Body of pancreas (tissue), 4 donors: Measurements from ENCODE around the gene MIOX. TPM values are rescaled to one million over a fixed set of nuclear protein-coding genes. Genes with fewer than 3 reads are reported as not detected.

Experiments
- ATAC-seq: fragments of 150-250 bp; one replicate; pipeline ENCODE4 v1.9.1; 2016
- DNase-seq, 4 donors: peaks; one replicate each; pipeline ENCODE4 v3.0.0-alpha.2; 2019
- H3K27ac ChIP-seq, 4 donors: fragments of 200-600 bp; sonication (generic); 1 replicate in 3 of 4; 2 replicates in 1 of 4; pipeline versions ENCODE4 v1.5.1 to v1.6.1; 2016 to 2019; ENCODE audit warnings: mild to moderate bottlenecking in 1 of 4, mixed read lengths in 1 of 4, moderate library complexity in 1 of 4
- H3K27me3 ChIP-seq, 2 donors: fragments of 200-600 bp; sonication (generic); one replicate each; pipeline ENCODE4 v1.6.0; 2016; ENCODE audit warnings: mild to moderate bottlenecking in 1 of 2
- H3K36me3 ChIP-seq, 2 donors: fragments of 200-600 bp; sonication (generic); replicated peaks in 1 of 2; 2 replicates each; pipeline ENCODE4 v1.5.1; 2016; ENCODE audit warnings: low read depth in 2 of 2; ENCODE audit not compliant: insufficient read depth in 1 of 2
- H3K4me1 ChIP-seq: fragments of 200-600 bp; sonication (generic); one replicate; pipeline ENCODE4 v1.6.0; 2016
- H3K4me3 ChIP-seq, 2 donors: fragments of 200-600 bp; sonication (generic); 1 replicate in 1 of 2; 2 replicates in 1 of 2; pipeline ENCODE4 v1.5.1; 2016 to 2019
- H3K9me3 ChIP-seq, 3 donors: fragments of 200-600 bp; sonication (generic); 1 replicate in 2 of 3; 2 replicates in 1 of 3; pipeline ENCODE4 v1.5.1; 2016
- CTCF ChIP-seq, 7 experiments: fragments of 450-650 bp in 4 of 7; fragments of 200-600 bp in 3 of 7; sonication (generic) in 3 of 7; IDR thresholded peaks; one replicate each; pipeline ENCODE4 v1.5.1; 2016 to 2019; ENCODE audit warnings: antibody characterized with exemption in 7 of 7
- POLR2A ChIP-seq, 3 donors: fragments of 450-650 bp; IDR thresholded peaks; one replicate each; pipeline ENCODE4 v1.6.1; 2016; ENCODE audit warnings: antibody characterized with exemption in 3 of 3, mild to moderate bottlenecking in 2 of 3
- WGBS, 2 donors: methylation state at CpG; one replicate each; pipeline ENCODE4 v1.1.5; 2017; 5-methylcytosine and 5-hydroxymethylcytosine counted together
- intact Hi-C: fragments of 100-400 bp; cut with DNase I; formaldehyde crosslinking; loops from one replicate; pipeline ENCODE4 v1.15.1; 2023
- total RNA-seq, 2 donors: library from RNA; depleted of rRNA; stranded (reverse); fragments of >200 nt; gene quantifications; one replicate each; pipeline ENCODE4 v1.1.0, GENCODE V29; 2016

MIOX gene
- total RNA-seq, 2 donors from 2014 or later = not detected

- ATAC-seq = no peak
- H3K9me3 ChIP-seq = no peaks in the 10 kb centered on the region
- DNase-seq = no peak
- H3K4me3 ChIP-seq = no peak overlapping the region
- peaks cover 33% of the 10 kb centered on the region for H3K4me1 ChIP-seq
- 91 to 92% methylated on average over 8 to 16 of the region's 16 CpGs for WGBS, 2 donors
- TF ChIP-seq POLR2A (IDR thresholded peaks at IDR 0.05) (no peak), CTCF (IDR thresholded peaks at IDR 0.05) (no peak)
- intact Hi-C loops = no loop called here
- no peak overlapping the region for H3K27ac ChIP-seq
- H3K27me3 ChIP-seq = no peaks in the 10 kb centered on the region
- peaks cover 0 to 12% of the 10 kb centered on the region in 2 donors for H3K36me3 ChIP-seq
These were observed 36.8 kb downstream of the MIOX start for GRCh38 chr22:50523458-50523805.

GRCh38 chr22:50523806-50524675 is 37.4 kb downstream of the MIOX start:
- H3K27ac ChIP-seq = peak overlapping the region in 1 of 4 donors; percentile 92
- intact Hi-C loops = no loop called here
- H3K36me3 ChIP-seq = peaks cover 0 to 10% of the 10 kb centered on the region in 2 donors
- ATAC-seq (no peak), DNase-seq (no peak)
- peaks cover 33% of the 10 kb centered on the region for H3K4me1 ChIP-seq
- H3K9me3 ChIP-seq = no peaks in the 10 kb centered on the region
- TF ChIP-seq POLR2A (IDR thresholded peaks at IDR 0.05) = no peak
- no peak for TF ChIP-seq CTCF (IDR thresholded peaks at IDR 0.05)
- WGBS, 2 donors = 75 to 80% methylated on average over 7 to 21 of the region's 25 CpGs
- no peak overlapping the region for H3K4me3 ChIP-seq
- no peaks in the 10 kb centered on the region for H3K27me3 ChIP-seq

- Histone ChIP-seq H3K27ac (peak overlapping the region; percentile 89 to 97 (median 92)), H3K4me1 (peaks cover 36% of the 10 kb centered on the region), H3K27me3 (peaks cover 0 to under 1% of the 10 kb centered on the region in 2 donors), H3K9me3 (no peaks in the 10 kb centered on the region), H3K36me3 (peaks cover 0 to 7% of the 10 kb centered on the region in 2 donors), H3K4me3 (peak overlapping the region in 1 of 2 donors; percentile 59)
- 5 to 11% methylated on average over 13 to 19 of the region's 19 CpGs for WGBS, 2 donors
- intact Hi-C loops = no loop called here
- no peak for TF ChIP-seq CTCF (IDR thresholded peaks at IDR 0.05)
- no peak for TF ChIP-seq POLR2A (IDR thresholded peaks at IDR 0.05)
- DNase-seq (no peak), ATAC-seq (no peak)
These were observed 38.0 kb downstream of the MIOX start for GRCh38 chr22:50524676-50525103.

GRCh38 chr22:50525104-50525857 is 38.6 kb downstream of the MIOX start, which contains the start of gene SCO2:
TSS of gene SCO2 (minus strand) at chr22:50525598. CDS start at chr22:50524411, 1,187 bp downstream.
- H3K4me1 ChIP-seq = peaks cover 42% of the 10 kb centered on the region
- ATAC-seq (peak; percentile 83), DNase-seq (peak; percentile 97 to 98 (median 98))
- no peaks in the 10 kb centered on the region for H3K9me3 ChIP-seq
- intact Hi-C loops = no loop called here
- 0% methylated on average over 67 of the region's 84 CpGs; no CpG with 5 or more reads in 1 of the 2 donors for WGBS, 2 donors
- H3K36me3 ChIP-seq = peaks cover 0 to 7% of the 10 kb centered on the region in 2 donors
- peak within 1 kb of the TSS; percentile 38 to 59 for H3K4me3 ChIP-seq
- peaks cover 0 to 6% of the 10 kb centered on the region in 2 donors for H3K27me3 ChIP-seq
- peak in 6 of 7 experiments; percentile 21 to 69 (median 48) for TF ChIP-seq CTCF (IDR thresholded peaks at IDR 0.05)
- peak; percentile 66 to 78 (median 70) for TF ChIP-seq POLR2A (IDR thresholded peaks at IDR 0.05)
- H3K27ac ChIP-seq = peak within 1 kb of the TSS; percentile 89 to 97 (median 92)
